GM21576 (cell line): ENCODE measurements around the gene CTU2.
A peak's percentile ranks its signal among the peaks of the same experiment; 100 is the strongest.

Experiments
- ATAC-seq: cut with Tn5 transposase; IDR thresholded peaks from one replicate; pipeline ENCODE4 v1.9.1; 2021; ENCODE audit warnings: mild to moderate bottlenecking, moderate library complexity; ENCODE audit not compliant: unreplicated experiment

CTU2 gene

DNA sequence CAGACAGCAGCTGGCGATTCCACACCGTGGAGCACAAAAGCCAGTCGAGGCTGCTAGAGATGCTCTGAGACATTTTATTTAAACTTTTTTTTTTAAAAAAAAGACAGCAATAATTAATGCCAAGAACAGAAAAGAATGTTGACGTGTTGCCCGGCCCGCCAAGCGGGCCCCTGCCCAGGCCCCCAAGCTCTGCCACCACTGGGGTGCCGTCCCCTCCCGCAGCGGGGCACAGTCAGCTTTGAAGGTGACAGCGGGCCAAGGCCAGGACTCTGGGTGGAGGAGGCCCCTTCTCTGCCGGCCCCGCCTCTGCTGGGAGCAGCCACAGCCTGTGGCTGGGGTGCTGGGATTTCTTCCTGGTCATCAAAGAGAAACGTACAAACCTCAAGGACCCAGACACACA is 9.9 kb upstream of the CTU2 start:
- ATAC-seq: no peak

DNA sequence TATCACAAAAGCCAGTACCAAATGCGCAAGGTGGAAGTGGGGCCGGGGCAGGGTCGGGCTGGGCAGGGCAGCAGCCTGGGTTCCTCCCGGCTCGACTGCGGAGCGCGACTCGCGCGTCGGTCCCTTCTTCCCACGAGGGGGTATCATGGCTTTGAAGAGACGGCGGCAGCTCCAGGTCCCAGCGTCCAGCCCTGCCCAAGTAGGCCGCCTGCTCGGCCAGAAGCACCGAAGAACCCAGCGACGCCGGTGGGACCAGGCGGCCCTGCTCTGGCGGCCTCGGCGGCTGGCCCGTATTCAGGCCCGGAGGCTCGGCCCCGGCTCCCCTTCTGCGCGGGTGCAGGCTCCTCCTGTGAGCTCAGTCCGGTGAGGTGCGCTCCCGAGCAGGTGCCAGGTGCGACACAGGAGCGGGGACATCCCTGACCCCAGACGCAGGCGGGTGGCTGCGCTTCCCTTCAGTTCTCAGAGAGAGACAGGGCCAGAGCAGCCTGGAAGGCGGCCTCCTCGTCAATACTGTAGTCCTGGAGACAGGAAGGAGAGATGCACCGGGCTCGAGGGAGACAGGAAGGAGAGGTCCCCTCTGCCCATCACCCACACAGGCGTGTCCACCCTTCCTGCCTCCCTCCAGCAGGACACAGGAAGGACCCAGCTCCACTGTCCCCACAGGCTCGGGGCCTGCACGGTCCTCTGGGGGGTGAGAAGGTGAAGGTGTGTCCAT is 9.0 kb upstream of the CTU2 start:
- no peak for ATAC-seq

DNA sequence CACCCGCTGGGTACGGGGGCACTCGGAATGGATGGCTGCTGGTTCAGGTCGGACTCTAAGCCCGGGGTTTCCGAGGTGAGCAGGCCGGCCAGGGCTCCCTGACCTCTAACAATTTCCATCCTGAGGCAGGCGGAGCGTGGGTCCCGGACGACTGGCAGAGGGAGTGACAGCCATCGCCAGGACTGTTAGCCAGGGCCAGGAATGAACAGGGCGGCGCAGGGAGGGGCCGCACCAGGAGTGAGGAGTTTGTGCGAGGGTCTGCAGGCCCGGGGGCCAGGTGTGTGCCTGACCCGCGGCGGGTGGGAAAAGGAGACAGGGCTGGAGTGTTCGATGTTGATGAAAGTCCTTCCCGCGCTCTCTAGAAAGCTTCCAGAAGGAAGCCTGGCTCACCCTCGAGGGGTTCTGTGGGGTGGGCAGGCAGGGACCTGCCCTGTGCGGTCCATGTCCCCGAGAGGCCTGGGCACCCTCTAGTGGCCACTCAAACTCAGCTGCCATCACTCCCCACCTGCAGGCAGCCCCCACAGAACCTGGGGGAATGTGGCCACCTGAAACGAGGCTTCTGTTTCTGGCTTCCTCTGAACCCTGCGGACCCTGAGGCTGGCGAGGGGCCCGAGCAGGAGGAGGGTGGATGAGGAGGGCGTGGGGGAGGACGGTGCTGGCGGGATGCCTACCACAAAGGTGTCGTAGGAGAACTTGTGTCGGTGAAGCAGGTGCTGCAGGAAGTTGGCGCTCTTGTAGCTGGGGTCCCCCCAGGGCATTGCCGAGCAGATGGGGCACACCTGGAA is 8.3 kb upstream of the CTU2 start:
- no peak for ATAC-seq

DNA sequence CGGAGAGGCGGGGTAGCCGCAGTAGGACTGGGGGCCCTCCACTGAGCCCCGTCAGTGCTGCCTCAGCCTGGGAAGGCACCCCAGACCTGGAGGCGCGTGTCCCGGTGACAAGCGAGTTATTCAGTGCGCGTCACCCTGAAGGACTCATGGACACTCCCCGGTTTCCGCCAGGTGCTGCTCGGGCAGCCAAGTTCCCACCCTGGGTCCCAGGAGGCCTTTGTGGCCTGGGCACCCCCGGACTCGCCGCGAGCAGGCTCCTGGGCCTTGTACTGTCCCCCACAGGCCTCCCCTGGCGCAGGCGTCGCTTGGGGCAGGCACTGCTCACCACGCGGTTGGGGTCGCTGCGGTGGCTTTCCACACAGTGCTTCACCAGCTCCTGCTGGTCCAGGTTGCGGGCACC is 7.7 kb upstream of the CTU2 start:
- ATAC-seq: no peak

GRCh38 chr16:88699180-88699579 is 7.1 kb upstream of the CTU2 start:
- ATAC-seq: no peak

DNA sequence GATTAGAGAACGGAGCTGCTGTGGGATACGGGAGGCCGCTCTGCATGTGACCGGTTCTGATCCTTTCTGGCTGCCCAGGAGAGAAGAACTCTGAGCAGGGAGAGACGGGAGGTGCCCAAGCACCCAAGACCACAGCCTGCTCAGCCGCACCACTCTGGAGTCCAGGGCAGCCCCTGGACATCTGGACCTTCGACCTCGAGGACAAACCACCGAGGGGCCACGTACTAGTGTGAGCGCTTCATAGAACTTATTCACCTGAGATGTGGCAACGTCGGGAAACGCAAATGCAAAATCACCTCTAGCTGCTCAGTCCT is 6.0 kb upstream of the CTU2 start:
- no peak for ATAC-seq

- ATAC-seq: peak; percentile 64
These were observed 5.4 kb upstream of the CTU2 start for GRCh38 chr16:88700636-88701482.

GRCh38 chr16:88701581-88702370 is 4.5 kb upstream of the CTU2 start:
- ATAC-seq: no peak

- ATAC-seq: no peak
These were observed 3.7 kb upstream of the CTU2 start for GRCh38 chr16:88702371-88703210.

- no peak for ATAC-seq
These were observed 2.6 kb upstream of the CTU2 start for GRCh38 chr16:88703486-88704309.

DNA sequence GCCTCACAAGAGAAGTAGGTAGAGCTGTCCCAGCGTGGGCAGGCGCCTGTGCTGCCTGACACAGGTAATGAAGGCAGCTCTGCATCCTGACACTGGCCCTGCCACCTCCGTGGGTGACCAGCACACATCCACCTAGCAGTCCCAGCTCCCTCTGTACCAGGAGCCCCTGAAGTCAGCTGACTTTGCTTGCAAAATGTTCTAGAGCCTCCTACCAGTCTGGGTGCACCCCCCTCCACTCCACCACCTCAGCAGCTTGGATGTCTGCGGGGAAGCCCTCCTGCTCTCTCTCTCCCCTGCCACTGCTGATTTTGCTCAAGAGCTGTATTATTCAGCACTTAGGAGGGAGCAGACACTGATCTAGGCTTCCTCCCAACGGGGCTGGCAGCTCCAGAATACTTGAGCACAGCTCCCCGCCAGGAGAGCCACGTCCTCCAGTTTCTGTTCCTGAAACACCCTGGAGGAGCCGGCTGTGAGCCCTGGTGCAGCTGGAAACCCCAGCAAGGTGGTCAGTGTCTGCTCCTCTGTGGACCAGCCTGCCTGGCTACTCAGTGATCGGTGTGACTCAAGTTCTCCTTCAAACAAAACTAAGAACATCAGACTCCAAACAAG is 1.1 kb upstream of the CTU2 start:
- no peak for ATAC-seq

DNA sequence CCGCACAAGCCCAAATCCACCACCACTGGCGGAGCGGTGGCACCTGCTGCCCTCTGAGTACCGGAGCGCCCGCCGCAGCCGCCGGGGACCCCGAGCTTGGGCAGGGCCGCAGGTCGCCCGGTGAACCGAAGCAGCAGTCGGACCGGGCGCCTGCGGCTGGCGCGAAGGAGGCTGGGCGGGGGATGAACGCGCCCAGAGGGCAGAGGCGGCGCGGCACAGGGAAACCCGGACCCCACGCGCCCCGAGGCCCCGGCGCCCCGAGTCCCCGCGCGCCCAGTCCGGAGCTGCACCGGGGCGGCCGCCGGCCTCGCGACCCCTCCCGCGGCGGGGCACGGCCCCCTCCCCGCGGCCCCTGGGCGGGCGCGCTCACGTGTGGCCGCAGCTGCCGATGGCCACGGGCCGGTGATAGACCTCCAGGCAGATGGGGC is 488 bp upstream of the CTU2 start:
- ATAC-seq: no peak

DNA sequence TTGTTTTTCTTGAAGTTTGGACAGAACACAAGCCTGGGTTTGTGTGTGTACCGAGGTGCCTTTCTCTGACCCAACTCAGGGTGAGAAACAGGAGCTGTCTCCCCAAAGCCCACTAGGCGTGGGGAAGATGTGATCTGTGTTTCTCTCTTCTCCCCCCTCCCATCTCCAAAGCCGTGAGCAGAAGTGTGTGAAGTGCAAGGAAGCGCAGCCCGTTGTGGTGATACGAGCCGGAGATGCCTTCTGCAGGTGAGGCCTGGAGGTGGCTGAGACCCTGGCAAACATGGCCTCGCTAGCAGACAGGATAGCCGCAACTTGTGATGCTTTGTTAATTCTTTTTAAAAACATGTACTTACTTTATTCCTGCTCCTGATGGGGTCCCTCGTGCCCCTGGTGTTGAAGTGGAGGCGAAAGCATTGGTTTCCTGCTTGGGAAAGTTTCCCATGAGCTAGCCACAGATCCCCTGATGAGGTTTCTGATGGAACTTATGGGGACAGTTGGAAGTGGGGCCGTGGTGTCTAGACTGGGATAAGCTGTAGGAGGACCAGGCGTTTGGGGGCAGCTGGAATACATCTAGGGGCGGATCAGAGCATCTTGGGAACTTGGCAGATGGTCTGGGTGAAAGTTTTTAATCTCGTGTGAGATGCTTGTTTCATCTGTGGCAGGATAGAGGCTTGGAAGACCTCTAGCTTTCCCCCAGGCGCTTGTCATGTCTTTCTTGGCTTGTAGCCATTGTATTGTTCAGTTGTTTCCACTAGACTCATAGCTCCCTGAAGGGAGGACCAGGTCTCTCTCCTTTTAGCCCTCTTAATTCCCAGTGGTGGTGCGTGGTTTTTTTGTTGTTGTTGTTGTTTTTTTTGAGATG is 893 bp downstream of the CTU2 start:
- no peak for ATAC-seq

- ATAC-seq: no peak
These were observed 4.3 kb downstream of the CTU2 start for GRCh38 chr16:88710556-88710955.

DNA sequence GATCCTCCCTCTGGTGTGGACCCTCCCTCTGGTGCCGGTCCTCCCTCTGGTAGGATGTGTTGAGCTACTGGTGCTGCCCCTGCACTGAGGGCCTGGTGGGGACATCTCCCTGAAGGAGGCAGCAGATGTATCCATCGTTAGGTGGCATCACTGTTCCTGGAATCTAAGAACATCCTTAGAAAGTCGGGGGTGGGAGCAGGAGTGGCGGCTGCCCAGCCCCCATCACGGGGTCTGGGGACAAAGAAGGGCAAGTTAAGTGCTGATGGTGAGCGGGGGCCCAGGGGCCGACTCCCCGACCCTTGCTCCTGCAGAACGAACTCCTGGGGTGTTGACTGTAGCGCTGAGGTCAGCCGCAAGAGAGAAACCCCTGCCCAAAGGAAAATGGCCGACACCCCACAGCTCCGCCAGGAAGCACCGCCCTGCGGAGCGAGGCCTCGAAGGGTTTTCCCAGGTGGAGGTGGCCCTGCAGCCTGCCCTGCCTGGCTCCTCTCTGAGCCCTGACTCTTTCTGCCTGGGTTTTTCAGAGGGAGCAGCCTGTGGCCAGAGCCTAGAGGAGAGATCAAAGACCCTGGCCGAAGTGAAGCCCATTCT is 5.5 kb downstream of the CTU2 start:
- no peak for ATAC-seq

- no peak for ATAC-seq
These were observed 6.2 kb downstream of the CTU2 start for GRCh38 chr16:88712362-88712979.

DNA sequence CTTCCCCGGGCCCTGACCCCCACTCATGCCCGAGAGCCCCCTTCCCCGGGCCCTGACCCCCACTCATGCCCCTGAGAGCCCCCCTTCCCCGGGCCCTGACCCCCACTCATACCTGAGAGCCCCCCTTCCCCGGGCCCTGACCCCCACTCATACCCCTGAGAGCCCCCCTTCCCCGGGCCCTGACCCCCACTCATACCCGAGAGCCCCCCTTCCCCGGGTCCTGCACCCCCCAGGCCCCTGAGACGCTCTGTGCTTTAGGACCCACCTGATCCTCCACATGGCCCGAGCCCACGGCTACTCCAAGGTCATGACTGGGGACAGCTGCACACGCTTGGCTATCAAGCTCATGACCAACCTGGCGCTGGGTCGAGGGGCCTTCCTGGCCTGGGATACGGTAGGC is 6.8 kb downstream of the CTU2 start:
- no peak for ATAC-seq
